Esophagus muscularis mucosa (tissue), 3 donors: ENCODE measurements around the gene FOXF1.

ENCODE experiments used
- CTCF ChIP-seq, 3 experiments: fragments of 200-600 bp in 2 of 3; fragments of 450-650 bp in 1 of 3; sonication (generic) in 2 of 3; IDR thresholded peaks; one replicate each; pipeline ENCODE4 v1.5.1; 2017 to 2019; ENCODE audit warnings: antibody characterized with exemption in 3 of 3, mild to moderate bottlenecking in 2 of 3, moderate library complexity in 1 of 3
- POLR2AphosphoS5 ChIP-seq, 2 donors: sonication (generic); formaldehyde crosslinking; IDR thresholded peaks; one replicate each; pipeline ENCODE4 v1.6.1; 2017; ENCODE audit warnings: antibody characterized with exemption in 2 of 2

GRCh38 chr16:86467490-86467889 lies 42.8 kb upstream of the FOXF1 start:
- TF ChIP-seq CTCF (IDR thresholded peaks at IDR 0.05) (no peak), POLR2AphosphoS5 (IDR thresholded peaks at IDR 0.05) (no peak)
